Renal cortical epithelial cell (primary cell): ENCODE measurements around the gene DNM3. TPM values are rescaled to one million over a fixed set of nuclear protein-coding genes. Genes with fewer than 3 reads are reported as not detected.

Experiments
- DNase-seq: peaks from one replicate; pipeline ENCODE4 v3.0.0-alpha.2; 2011; ENCODE audit warnings: low read depth
- total RNA-seq: library from RNA; depleted of rRNA; stranded (reverse); fragments of >200 nt; gene quantifications from 2 replicates; pipeline ENCODE4 v1.2.3, GENCODE V29; 2014

DNM3 gene
- total RNA-seq, 1 donor from 2014 or later: 10.7 TPM

GRCh38 chr1:172177849-172178248 lies 336.6 kb downstream of the DNM3 start:
- no peak for DNase-seq

- DNase-seq: no peak
Measured at GRCh38 chr1:172178886-172179285, 337.6 kb downstream of the DNM3 start.

- DNase-seq: no peak
Measured at GRCh38 chr1:172179918-172180317, 338.6 kb downstream of the DNM3 start.

- no peak for DNase-seq
Measured at GRCh38 chr1:172180501-172181285, 339.4 kb downstream of the DNM3 start.

- no peak for DNase-seq
Measured at GRCh38 chr1:172184506-172185191, 343.4 kb downstream of the DNM3 start.

GRCh38 chr1:172185211-172185610 lies 343.9 kb downstream of the DNM3 start:
- DNase-seq: no peak

- DNase-seq: no peak
Measured at GRCh38 chr1:172185996-172186395, 344.7 kb downstream of the DNM3 start.

GRCh38 chr1:172201572-172201971 lies 360.3 kb downstream of the DNM3 start:
- no peak for DNase-seq

- peak; percentile 19 for DNase-seq
Measured at GRCh38 chr1:172203135-172203823, 362.0 kb downstream of the DNM3 start.

- DNase-seq: no peak
Measured at GRCh38 chr1:172203902-172204301, 362.6 kb downstream of the DNM3 start.

- DNase-seq: no peak
Measured at GRCh38 chr1:172206256-172206655, 365.0 kb downstream of the DNM3 start.

- no peak for DNase-seq
Measured at GRCh38 chr1:172208635-172209034, 367.3 kb downstream of the DNM3 start.

GRCh38 chr1:172211221-172211620 lies 369.9 kb downstream of the DNM3 start:
- DNase-seq: no peak

GRCh38 chr1:172212124-172212523 lies 370.8 kb downstream of the DNM3 start:
- DNase-seq: no peak

GRCh38 chr1:172215006-172215405 lies 373.7 kb downstream of the DNM3 start:
- DNase-seq: no peak

GRCh38 chr1:172219966-172220365 lies 378.7 kb downstream of the DNM3 start:
- no peak for DNase-seq

GRCh38 chr1:172220376-172220775 lies 379.1 kb downstream of the DNM3 start:
- no peak for DNase-seq

GRCh38 chr1:172221436-172221835 lies 380.1 kb downstream of the DNM3 start:
- DNase-seq: no peak

- DNase-seq: no peak
Measured at GRCh38 chr1:172224871-172225270, 383.6 kb downstream of the DNM3 start.

GRCh38 chr1:172229942-172230341 lies 388.6 kb downstream of the DNM3 start:
- no peak for DNase-seq

GRCh38 chr1:172230526-172230925 lies 389.2 kb downstream of the DNM3 start:
- DNase-seq: no peak

- no peak for DNase-seq
Measured at GRCh38 chr1:172236958-172237357, 395.7 kb downstream of the DNM3 start.

GRCh38 chr1:172238158-172238557 lies 396.9 kb downstream of the DNM3 start:
- DNase-seq: no peak
